Endothelial cell of umbilical vein (primary cell): ENCODE data around the gene IGFBP3. TPM values are rescaled to one million over a fixed set of nuclear protein-coding genes. Genes with fewer than 3 reads are reported as not detected.

Experiments used
- BruUV-seq: library from RNA; stranded (reverse); fragments of 400-500 nt; replicated peaks from 2 replicates; lab custom pipeline; 2021; lab: Mats Ljungman, UMichigan
- CTCF ChIA-PET: fragments of 300-600, 350-600 bp; sonication (Branson Sonifier 250); formaldehyde crosslinking; loops from one replicate; lab custom pipeline; 2021; ENCODE audit warnings: antibody characterized with exemption, inconsistent platforms; lab: Charles Lee
- POLR2A ChIA-PET: fragments of 300-600, 350-600 bp; sonication (Branson Sonifier 250); formaldehyde crosslinking; loops from one replicate; lab custom pipeline; 2021; ENCODE audit warnings: antibody characterized with exemption, inconsistent platforms; lab: Charles Lee
- DNase-seq: peaks from one replicate; pipeline ENCODE4 v3.0.0-alpha.2; 2011; ENCODE audit warnings: low read depth, low spot score
- FAIRE-seq: peaks from 2 replicates; lab custom pipeline; 2011; peaks lifted over from hg19 to GRCh38; lab: Jason Lieb, UNC
- H2AFZ ChIP-seq: 2 replicates; pipeline ENCODE4 v1.6.0; 2012; ENCODE audit warnings: low read depth, low read length, control low read depth, inconsistent platforms
- H3K27ac ChIP-seq: 2 replicates; pipeline ENCODE4 v1.5.1; 2011; ENCODE audit warnings: low read depth, mild to moderate bottlenecking, control low read depth, low read length, moderate library complexity; ENCODE audit not compliant: insufficient read depth
- H3K27me3 ChIP-seq, 2 experiments: 2 replicates each; pipeline versions ENCODE4 v1.6.0 to v1.6.1; 2011; ENCODE audit warnings: low read length in 2 of 2, mixed read lengths in 1 of 2; ENCODE audit not compliant: control insufficient read depth in 2 of 2, insufficient read depth in 2 of 2
- H3K36me3 ChIP-seq, 2 experiments: 2 replicates in 1 of 2; 3 replicates in 1 of 2; pipeline ENCODE4 v1.5.1; 2011; ENCODE audit warnings: low read length in 2 of 2, mild to moderate bottlenecking in 1 of 2, moderate library complexity in 1 of 2; ENCODE audit not compliant: control insufficient read depth in 2 of 2, insufficient read depth in 2 of 2; ENCODE audit errors: extremely low read depth in 1 of 2
- H3K4me1 ChIP-seq: 3 replicates; pipeline ENCODE4 v1.5.1; 2011; ENCODE audit warnings: mild to moderate bottlenecking, low read length; ENCODE audit not compliant: control insufficient read depth, insufficient read depth; ENCODE audit errors: extremely low read depth
- H3K4me2 ChIP-seq: 2 replicates; pipeline ENCODE4 v1.6.1; 2011; ENCODE audit warnings: low read length, control low read depth, mixed read lengths; ENCODE audit not compliant: insufficient read depth
- H3K4me3 ChIP-seq, 3 experiments: fragments of 200-600 bp in 1 of 3; sonication (generic), shearing (Covaris generic) in 1 of 3; replicated peaks in 1 of 3; 2 replicates each; pipeline ENCODE4 v1.5.1; 2011 to 2016; ENCODE audit warnings: control low read depth in 3 of 3, low read length in 3 of 3, mild to moderate bottlenecking in 2 of 3, inconsistent platforms in 1 of 3, low read depth in 1 of 3, moderate library complexity in 1 of 3; ENCODE audit not compliant: insufficient read depth in 1 of 3
- H3K79me2 ChIP-seq: 2 replicates; pipeline ENCODE4 v1.6.0; 2012; ENCODE audit warnings: low read length, inconsistent platforms; ENCODE audit not compliant: control insufficient read depth, insufficient read depth
- H3K9ac ChIP-seq: replicated peaks from 2 replicates; pipeline ENCODE3; 2011; ENCODE audit warnings: low read length, control low read depth; ENCODE audit not compliant: insufficient read depth; ENCODE audit errors: extremely low read depth
- H3K9me1 ChIP-seq: replicated peaks from 3 replicates; pipeline ENCODE4 v1.6.0; 2011; ENCODE audit warnings: mild to moderate bottlenecking, low read length; ENCODE audit not compliant: control insufficient read depth, insufficient read depth; ENCODE audit errors: extremely low read depth
- H3K9me3 ChIP-seq: replicated peaks from 2 replicates; pipeline ENCODE4 v1.5.1; 2012; ENCODE audit warnings: low read length, inconsistent platforms; ENCODE audit not compliant: control insufficient read depth, insufficient read depth
- H4K20me1 ChIP-seq: replicated peaks from 2 replicates; pipeline ENCODE3; 2011; ENCODE audit warnings: mild to moderate bottlenecking, low read length; ENCODE audit not compliant: control insufficient read depth, insufficient read depth; ENCODE audit errors: extremely low read depth
- CTCF ChIP-seq, 2 donors: IDR thresholded peaks; 1 replicate in 1 of 2; 2 replicates in 1 of 2; pipeline ENCODE4 v1.5.1; 2011; ENCODE audit warnings: low read length in 2 of 2, mild to moderate bottlenecking in 2 of 2, moderate library complexity in 2 of 2, control low read depth in 1 of 2, inconsistent platforms in 1 of 2, low read depth in 1 of 2; ENCODE audit not compliant: insufficient read depth in 1 of 2; ENCODE audit errors: extremely low read depth in 1 of 2
- EZH2 ChIP-seq: IDR thresholded peaks from 2 replicates; pipeline ENCODE4 v1.6.1; 2012; ENCODE audit warnings: borderline replicate concordance, low read depth, mild to moderate bottlenecking, moderate library complexity, low read length, inconsistent platforms; ENCODE audit not compliant: severe bottlenecking
- FOS ChIP-seq: IDR thresholded peaks from 2 replicates; pipeline ENCODE4 v1.6.1; 2011; ENCODE audit warnings: mild to moderate bottlenecking, low read length, moderate library complexity, borderline replicate concordance; ENCODE audit not compliant: insufficient read depth
- GATA2 ChIP-seq: IDR thresholded peaks from 2 replicates; pipeline ENCODE4 v1.7.0; 2011; ENCODE audit warnings: low read depth, mild to moderate bottlenecking, moderate library complexity, mixed read lengths, low read length; ENCODE audit not compliant: insufficient read length, insufficient read depth
- JUN ChIP-seq: IDR thresholded peaks from 2 replicates; pipeline ENCODE4 v1.6.1; 2011; ENCODE audit warnings: borderline replicate concordance, low read depth; ENCODE audit not compliant: insufficient read length, insufficient read depth
- MAX ChIP-seq: IDR thresholded peaks from 2 replicates; pipeline ENCODE4 v1.6.1; 2011; ENCODE audit not compliant: insufficient read depth, insufficient read length
- MYC ChIP-seq: IDR thresholded peaks from one replicate; pipeline ENCODE4 v1.6.1; 2011; ENCODE audit warnings: mild to moderate bottlenecking, low read depth, low read length
- POLR2A ChIP-seq: IDR thresholded peaks from 2 replicates; pipeline ENCODE4 v1.6.1; 2012; ENCODE audit warnings: low read depth, mild to moderate bottlenecking, control low read depth, low read length
- POLR2AphosphoS5 ChIP-seq: IDR thresholded peaks from 2 replicates; pipeline ENCODE4 v1.6.1; 2012; ENCODE audit warnings: low read depth, mild to moderate bottlenecking, control low read depth, low read length, moderate library complexity; ENCODE audit not compliant: insufficient read depth
- dilution Hi-C: fragments of 300-500 bp; cut with MboI; formaldehyde crosslinking; loops from one replicate; pipeline ENCODE4 v1.15.0; 2019; ENCODE audit warnings: low sequenced_read_pairs; ENCODE audit not compliant: extremely low pct_ligation_motif_present
- intact Hi-C: fragments of 100-400 bp; cut with micrococcal nuclease; formaldehyde crosslinking; loops from one replicate; pipeline ENCODE4 v1.10.0; 2022
- polyA plus RNA-seq, 4 experiments: library from polyadenylated mRNA; depleted of rRNA in 3 of 4; stranded (reverse) in 3 of 4; unstranded in 1 of 4; fragments of >200 nt; gene quantifications; 2 replicates each; pipeline versions ENCODE4 v1.2.1 to v1.2.3, GENCODE V29; 2011 to 2012; ENCODE audit warnings: missing spikeins in 1 of 4
- total RNA-seq: library from RNA; stranded (reverse); gene quantifications from 2 replicates; pipeline ENCODE4 v1.2.3, GENCODE V29; 2021

IGFBP3 gene
- total and polyA plus RNA-seq, 2 donors (not counting 3 experiments of a cell fraction or from before 2014, with no cell fraction given), result 3.4 to 10.1 TPM

DNA sequence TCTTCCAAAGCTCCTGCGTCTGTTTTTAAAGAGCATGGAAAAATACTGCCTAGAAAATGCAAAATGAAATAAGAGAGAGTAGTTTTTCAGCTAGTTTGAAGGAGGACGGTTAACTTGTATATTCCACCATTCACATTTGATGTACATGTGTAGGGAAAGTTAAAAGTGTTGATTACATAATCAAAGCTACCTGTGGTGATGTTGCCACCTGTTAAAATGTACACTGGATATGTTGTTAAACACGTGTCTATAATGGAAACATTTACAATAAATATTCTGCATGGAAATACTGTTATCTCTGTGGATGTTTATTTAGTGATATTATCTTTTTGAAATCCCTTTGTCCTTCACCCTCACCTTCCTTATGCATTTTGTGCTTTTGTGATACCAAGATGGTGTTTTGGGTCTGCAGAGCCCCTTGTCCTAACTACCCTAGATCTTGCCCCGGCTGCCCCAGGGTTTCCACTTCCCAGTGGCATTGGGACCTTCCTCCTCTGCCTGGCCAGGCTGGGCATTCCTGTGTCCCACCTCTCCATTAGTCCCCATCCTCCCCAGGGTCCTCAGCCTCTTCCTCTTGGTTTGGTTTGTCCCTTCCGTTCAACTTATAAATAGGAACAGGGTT, 27.6 kb downstream of the IGFBP3 start:
- no peak overlapping the region for H3K9ac ChIP-seq
- no peak for FAIRE-seq
- no peak overlapping the region for H3K27ac ChIP-seq
- H3K9me1 ChIP-seq, result no peaks in the 10 kb centered on the region
- ChIA-PET CTCF (interaction anchor here (0.6 to 1.2 kb wide), 2 partner anchors 29 to 1361 kb away, joined by 3 read pairs; no protein-coding TSS in a partner anchor), POLR2A (no interaction called here)
- no peak overlapping the region for H3K4me2 ChIP-seq
- H3K36me3 ChIP-seq, result no peaks in the 10 kb centered on the region
- no peaks in the 10 kb centered on the region for H3K79me2 ChIP-seq
- H3K27me3 ChIP-seq, result peaks cover 0 to 6% of the 10 kb centered on the region in 2 experiments
- dilution Hi-C loops (no loop called here), intact Hi-C loops (loop anchor here (5.0 kb wide), 1 partner anchor 1359 kb away; no protein-coding TSS in a partner anchor)
- no peak overlapping the region for H3K4me3 ChIP-seq
- H3K4me1 ChIP-seq, result peaks cover 23% of the 10 kb centered on the region
- BruUV-seq, result no TSS peak
- no peaks in the 10 kb centered on the region for H4K20me1 ChIP-seq
- H2AFZ ChIP-seq, result no peak overlapping the region
- TF ChIP-seq MYC (no peak), MAX (no peak), POLR2AphosphoS5 (no peak), EZH2 (no peak), POLR2A (no peak), GATA2 (no peak), JUN (no peak), FOS (no peak), CTCF (IDR thresholded peaks at IDR 0.05; ENCODE audit: extremely low read depth in 1 of 2, insufficient read depth in 1 of 2, low read depth in 1 of 2, low read length in 2 of 2) (no peak)
- no peaks in the 10 kb centered on the region for H3K9me3 ChIP-seq
- no peak for DNase-seq
